H9 (cell line): Measurements from ENCODE around the gene TTC27. TPM values are rescaled to one million over a fixed set of nuclear protein-coding genes. Genes with fewer than 3 reads are reported as not detected.

Experiments used
- DNase-seq: peaks from one replicate; pipeline ENCODE4 v3.0.0-alpha.2; 2017
- H2AFZ ChIP-seq: one replicate; pipeline ENCODE4 v1.6.1; 2013; ENCODE audit warnings: mild to moderate bottlenecking, low read length, control low read depth, moderate library complexity
- H2AK5ac ChIP-seq: 2 replicates; pipeline ENCODE4 v1.6.1; 2013; ENCODE audit warnings: low read length, control low read depth, mixed read lengths; ENCODE audit not compliant: insufficient read length
- H2BK120ac ChIP-seq: one replicate; pipeline ENCODE4 v1.6.1; 2013; ENCODE audit warnings: low read depth, mild to moderate bottlenecking, low read length, control low read depth, inconsistent platforms; ENCODE audit not compliant: poor library complexity, severe bottlenecking
- H2BK12ac ChIP-seq: 2 replicates; pipeline ENCODE4 v1.6.1; 2013; ENCODE audit warnings: low read length, control low read depth, mixed read lengths, low read depth; ENCODE audit not compliant: insufficient read length
- H2BK15ac ChIP-seq: 2 replicates; pipeline ENCODE4 v1.6.1; 2013; ENCODE audit warnings: low read depth, low read length, control low read depth
- H2BK20ac ChIP-seq: one replicate; pipeline ENCODE4 v1.6.1; 2013; ENCODE audit warnings: low read depth, mild to moderate bottlenecking, low read length, control low read depth, inconsistent platforms; ENCODE audit not compliant: poor library complexity, severe bottlenecking
- H2BK5ac ChIP-seq: 2 replicates; pipeline ENCODE4 v1.6.1; 2013; ENCODE audit warnings: low read length, control low read depth, mixed read lengths; ENCODE audit not compliant: insufficient read length
- H3K14ac ChIP-seq: 2 replicates; pipeline ENCODE4 v1.6.1; 2013; ENCODE audit warnings: low read length, control low read depth; ENCODE audit not compliant: insufficient read depth
- H3K18ac ChIP-seq: 2 replicates; pipeline ENCODE4 v1.6.1; 2013; ENCODE audit warnings: low read depth, mild to moderate bottlenecking, mixed read lengths, low read length, control low read depth; ENCODE audit not compliant: insufficient read length
- H3K23ac ChIP-seq: 2 replicates; pipeline ENCODE4 v1.6.1; 2013; ENCODE audit warnings: low read length, control low read depth, mixed read lengths, low read depth; ENCODE audit not compliant: insufficient read length
- H3K23me2 ChIP-seq: 2 replicates; pipeline ENCODE4 v1.6.1; 2013; ENCODE audit warnings: low read depth, mild to moderate bottlenecking, mixed read lengths, low read length, control low read depth; ENCODE audit not compliant: insufficient read length, poor library complexity, severe bottlenecking
- H3K27ac ChIP-seq: 2 replicates; pipeline ENCODE4 v1.5.1; 2013; ENCODE audit warnings: low read length, control low read depth, mixed read lengths, low read depth; ENCODE audit not compliant: insufficient read length
- H3K27me3 ChIP-seq: 2 replicates; pipeline ENCODE4 v1.6.1; 2013; ENCODE audit warnings: low read length, control low read depth, inconsistent platforms; ENCODE audit not compliant: insufficient read depth
- H3K4ac ChIP-seq: 2 replicates; pipeline ENCODE4 v1.6.1; 2013; ENCODE audit warnings: low read depth, mild to moderate bottlenecking, control low read depth, inconsistent platforms, low read length, moderate library complexity
- H3K4me1 ChIP-seq: 2 replicates; pipeline ENCODE4 v1.6.1; 2013; ENCODE audit warnings: low read length, control low read depth, inconsistent platforms; ENCODE audit not compliant: insufficient read depth
- H3K4me2 ChIP-seq: 2 replicates; pipeline ENCODE4 v1.6.1; 2013; ENCODE audit warnings: low read length, control low read depth, mixed read lengths; ENCODE audit not compliant: insufficient read length, insufficient read depth
- H3K56ac ChIP-seq: 2 replicates; pipeline ENCODE4 v1.6.1; 2013; ENCODE audit warnings: low read depth, mild to moderate bottlenecking, mixed read lengths, low read length, control low read depth; ENCODE audit not compliant: insufficient read length
- H3K79me1 ChIP-seq: 2 replicates; pipeline ENCODE4 v1.6.1; 2013; ENCODE audit warnings: low read depth, mild to moderate bottlenecking, moderate library complexity, low read length, control low read depth, inconsistent platforms; ENCODE audit not compliant: insufficient read depth, poor library complexity, severe bottlenecking
- H3K79me2 ChIP-seq: 2 replicates; pipeline ENCODE4 v1.6.1; 2013; ENCODE audit warnings: low read length, control low read depth, inconsistent platforms; ENCODE audit not compliant: insufficient read depth
- H3K9ac ChIP-seq: 2 replicates; pipeline ENCODE4 v1.6.1; 2013; ENCODE audit warnings: low read length, control low read depth, mixed read lengths; ENCODE audit not compliant: insufficient read length; ENCODE audit errors: extremely low read depth
- H3K9me3 ChIP-seq: one replicate; pipeline ENCODE4 v1.6.1; 2013; ENCODE audit warnings: low read depth, low read length, inconsistent platforms; ENCODE audit not compliant: control insufficient read depth
- H3T11ph ChIP-seq: one replicate; pipeline ENCODE4 v1.6.1; 2013; ENCODE audit warnings: mild to moderate bottlenecking, low read length, control low read depth, inconsistent platforms
- H4K20me1 ChIP-seq: one replicate; pipeline ENCODE4 v1.6.1; 2013; ENCODE audit not compliant: control insufficient read depth, insufficient read length, insufficient read depth
- H4K5ac ChIP-seq: 2 replicates; pipeline ENCODE4 v1.6.1; 2013; ENCODE audit warnings: low read depth, mild to moderate bottlenecking, mixed read lengths, low read length, control low read depth; ENCODE audit not compliant: insufficient read length
- H4K8ac ChIP-seq: replicated peaks from 2 replicates; pipeline ENCODE4 v1.6.1; 2013; ENCODE audit warnings: low read length, control low read depth, mixed read lengths, low read depth; ENCODE audit not compliant: insufficient read length
- H4K91ac ChIP-seq: 2 replicates; pipeline ENCODE4 v1.6.1; 2013; ENCODE audit warnings: low read depth, mild to moderate bottlenecking, moderate library complexity, mixed read lengths, low read length, control low read depth; ENCODE audit not compliant: insufficient read length
- H3K27ac Mint-ChIP-seq, 3 experiments: 2 replicates in 2 of 3; 3 replicates in 1 of 3; pipeline ENCODE4 v1.8.0; 2020 to 2021; ENCODE audit warnings: mixed read lengths in 3 of 3, mild to moderate bottlenecking in 1 of 3, moderate library complexity in 1 of 3
- H3K27me3 Mint-ChIP-seq: 2 replicates; pipeline ENCODE4 v1.8.0; 2021; ENCODE audit warnings: low read depth, mild to moderate bottlenecking, moderate library complexity, mixed read lengths
- H3K36me3 Mint-ChIP-seq, 3 experiments: 2 replicates in 2 of 3; 3 replicates in 1 of 3; pipeline ENCODE4 v1.8.0; 2020 to 2021; ENCODE audit warnings: low read depth in 3 of 3, mixed read lengths in 3 of 3; ENCODE audit not compliant: insufficient read depth in 1 of 3
- H3K4me1 Mint-ChIP-seq, 2 experiments: 2 replicates each; pipeline ENCODE4 v1.8.0; 2020; ENCODE audit warnings: mixed read lengths in 2 of 2
- H3K4me3 Mint-ChIP-seq, 2 experiments: 2 replicates in 1 of 2; 3 replicates in 1 of 2; pipeline ENCODE4 v1.8.0; 2020 to 2021; ENCODE audit warnings: mild to moderate bottlenecking in 2 of 2, mixed read lengths in 2 of 2, moderate library complexity in 1 of 2
- H3K9me3 Mint-ChIP-seq, 2 experiments: 2 replicates in 1 of 2; 3 replicates in 1 of 2; pipeline ENCODE4 v1.8.0; 2020; ENCODE audit warnings: mild to moderate bottlenecking in 2 of 2, mixed read lengths in 2 of 2, moderate library complexity in 1 of 2
- WGBS: extraction: QIAGEN DNeasy Blood & Tissue Kit; methylation state at CpG from one replicate; pipeline ENCODE4 v1.1.7; 2013; ENCODE audit warnings: missing lambda C conversion rate, low lambda C conversion rate, mixed read lengths; ENCODE audit not compliant: insufficient read length; ENCODE audit errors: extremely low coverage; 5-methylcytosine and 5-hydroxymethylcytosine counted together
- total RNA-seq: library from RNA; stranded (reverse); gene quantifications from 2 replicates; pipeline ENCODE4 v1.2.1, GENCODE V29; 2021
- TF ChIP-seq, protein P1 (sequence below): fragments of 200-600 bp; sonication (generic); conservative IDR thresholded peaks from 3 replicates; pipeline ENCODE4 v1.8.0; 2021; ENCODE audit warnings: antibody characterized with exemption, mild to moderate bottlenecking

TTC27 gene
- total RNA-seq, 1 experiment from 2014 or later: 26.0 TPM

DNA sequence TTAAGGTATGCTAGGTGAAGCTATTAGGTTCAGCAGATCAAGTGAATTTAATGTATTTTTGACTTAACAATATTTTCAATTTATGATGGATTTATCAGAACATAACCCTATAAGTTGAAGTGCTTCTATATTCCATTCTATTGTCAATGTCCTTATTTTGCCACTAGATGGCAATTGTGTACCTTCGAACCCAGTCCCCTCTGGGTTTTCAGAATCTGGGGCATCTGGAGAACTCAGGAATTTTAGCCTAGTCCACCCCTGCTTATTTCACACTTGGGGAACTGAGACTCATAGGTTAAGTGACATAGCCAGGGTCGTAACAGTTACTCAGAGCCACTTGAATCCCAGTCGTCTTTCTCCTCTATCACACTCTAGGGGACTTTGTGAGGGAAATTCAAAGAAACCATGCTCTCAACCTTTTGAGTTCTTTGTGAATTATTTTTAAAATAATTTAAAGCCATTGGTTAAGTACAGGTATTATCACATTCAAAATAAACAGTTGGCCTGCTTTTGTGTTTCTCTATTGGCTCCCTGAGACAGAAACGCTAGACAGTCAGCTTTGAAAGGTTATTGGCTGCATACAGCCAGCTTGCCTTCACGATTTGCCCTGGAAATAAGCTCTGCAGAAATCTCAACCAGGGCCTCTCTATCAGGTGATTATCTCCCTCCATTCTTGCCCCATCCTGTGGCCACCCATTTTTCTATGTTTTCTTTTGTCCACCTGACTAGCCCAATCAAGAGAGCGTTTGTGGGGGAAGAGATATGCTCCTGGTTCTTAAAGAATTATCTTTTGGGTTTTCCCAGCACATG, 145.0 kb downstream of the TTC27 start:
- Histone ChIP-seq H3K9ac (no peak overlapping the region), H2BK12ac (no peak overlapping the region), H3K4me1 (no peaks in the 10 kb centered on the region), H2BK15ac (no peak overlapping the region), H4K8ac (no peak overlapping the region), H3K18ac (no peak overlapping the region), H2BK5ac (no peak overlapping the region), H3K27me3 (no peaks in the 10 kb centered on the region), H3K9me3 (no peaks in the 10 kb centered on the region), H3K79me2 (no peaks in the 10 kb centered on the region), H2BK20ac (no peak overlapping the region), H3K4ac (no peak overlapping the region), H3K4me2 (no peak overlapping the region), H3K79me1 (no peaks in the 10 kb centered on the region), H4K5ac (no peak overlapping the region), H2AFZ (no peak overlapping the region), H3K14ac (no peak overlapping the region), H2AK5ac (no peak overlapping the region), H3K56ac (no peak overlapping the region), H3K23ac (no peak overlapping the region), H4K20me1 (no peaks in the 10 kb centered on the region), H4K91ac (no peak overlapping the region), H2BK120ac (no peak overlapping the region), H3K27ac (no peak overlapping the region), H3K23me2 (no peaks in the 10 kb centered on the region), H3T11ph (no peak overlapping the region)
- TF ChIP-seq, protein P1, sequence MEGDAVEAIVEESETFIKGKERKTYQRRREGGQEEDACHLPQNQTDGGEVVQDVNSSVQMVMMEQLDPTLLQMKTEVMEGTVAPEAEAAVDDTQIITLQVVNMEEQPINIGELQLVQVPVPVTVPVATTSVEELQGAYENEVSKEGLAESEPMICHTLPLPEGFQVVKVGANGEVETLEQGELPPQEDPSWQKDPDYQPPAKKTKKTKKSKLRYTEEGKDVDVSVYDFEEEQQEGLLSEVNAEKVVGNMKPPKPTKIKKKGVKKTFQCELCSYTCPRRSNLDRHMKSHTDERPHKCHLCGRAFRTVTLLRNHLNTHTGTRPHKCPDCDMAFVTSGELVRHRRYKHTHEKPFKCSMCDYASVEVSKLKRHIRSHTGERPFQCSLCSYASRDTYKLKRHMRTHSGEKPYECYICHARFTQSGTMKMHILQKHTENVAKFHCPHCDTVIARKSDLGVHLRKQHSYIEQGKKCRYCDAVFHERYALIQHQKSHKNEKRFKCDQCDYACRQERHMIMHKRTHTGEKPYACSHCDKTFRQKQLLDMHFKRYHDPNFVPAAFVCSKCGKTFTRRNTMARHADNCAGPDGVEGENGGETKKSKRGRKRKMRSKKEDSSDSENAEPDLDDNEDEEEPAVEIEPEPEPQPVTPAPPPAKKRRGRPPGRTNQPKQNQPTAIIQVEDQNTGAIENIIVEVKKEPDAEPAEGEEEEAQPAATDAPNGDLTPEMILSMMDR: peak; percentile 90
- Mint-ChIP-seq H3K9me3 (no peaks in the 10 kb centered on the region), H3K4me1 (peaks cover 7 to 9% of the 10 kb centered on the region in 2 experiments), H3K27ac (peak overlapping the region in 2 of 3 experiments; percentile 18 to 32; a peak in 4 of 7 replicates), H3K27me3 (no peaks in the 10 kb centered on the region), H3K36me3 (no peaks in the 10 kb centered on the region; a peak in 1 of 7 replicates), H3K4me3 (no peak overlapping the region)
- DNase-seq: peak; percentile 32
- no CpG with 5 or more reads among the region's 6 CpGs for WGBS
